H1 (cell line): ENCODE results near the gene LRP11. TPM values are rescaled to one million over a fixed set of nuclear protein-coding genes. Genes with fewer than 3 reads are reported as not detected.

Experiments used
- ASH2L ChIP-seq: fragments of 200-600, 300-600 bp; sonication (generic); IDR thresholded peaks from one replicate; pipeline ENCODE4 v1.7.1; 2017; ENCODE audit warnings: low read length
- ATF2 ChIP-seq: IDR thresholded peaks from 2 replicates; pipeline ENCODE4 v1.6.1; 2012; ENCODE audit warnings: low read length, inconsistent platforms
- CTCF ChIP-seq, 3 experiments: IDR thresholded peaks; 1 replicate in 2 of 3; 2 replicates in 1 of 3; pipeline versions ENCODE4 v1.5.1 to v1.6.1; 2011; ENCODE audit warnings: low read length in 3 of 3, mild to moderate bottlenecking in 3 of 3, inconsistent platforms in 2 of 3, low read depth in 1 of 3, moderate library complexity in 1 of 3; ENCODE audit not compliant: insufficient read depth in 1 of 3; ENCODE audit errors: control extremely low read depth in 1 of 3
- KDM1A ChIP-seq: fragments of 200-600, 300-600 bp; sonication (generic); IDR thresholded peaks from 2 replicates; pipeline ENCODE4 v1.7.1; 2016; ENCODE audit warnings: mild to moderate bottlenecking, low read length, borderline replicate concordance
- KDM5A ChIP-seq: fragments of 200-600 bp; IDR thresholded peaks from 2 replicates; pipeline ENCODE4 v1.7.1; 2012; ENCODE audit warnings: mild to moderate bottlenecking, low read length, inconsistent platforms, mixed read lengths
- SP2 ChIP-seq: IDR thresholded peaks from 2 replicates; pipeline ENCODE4 v1.6.1; 2012; ENCODE audit warnings: mild to moderate bottlenecking, low read length, inconsistent platforms
- polyA plus RNA-seq, 7 experiments: library from polyadenylated mRNA; depleted of rRNA in 3 of 7; stranded (reverse) in 5 of 7; unstranded in 2 of 7; fragments of >200 nt in 5 of 7; fragments of 200-250 nt in 2 of 7; gene quantifications; 1 replicate in 5 of 7; 2 replicates in 1 of 7; 4 replicates in 1 of 7; pipeline versions ENCODE4 v1.2.1 to v1.2.3, GENCODE V29; 2011 to 2013; ENCODE audit warnings: missing spikeins in 2 of 7, mixed read lengths in 2 of 7
- total RNA-seq: library from RNA; stranded (reverse); fragmentation: NEBNext Ultra II Directional; extraction: Animal tissue kit (Norgen Biotek cat#: 25700); gene quantifications from 2 replicates; pipeline ENCODE4 v1.2.1, GENCODE V29; 2021
- TF ChIP-seq, protein P1 (sequence below): fragments of 300-600 bp; sonication (generic); IDR thresholded peaks from 2 replicates; pipeline ENCODE4 v1.7.1; 2012; ENCODE audit warnings: low read length, moderate library complexity, mild to moderate bottlenecking, inconsistent platforms; ENCODE audit not compliant: insufficient replicate concordance

LRP11 gene
- total and polyA plus RNA-seq, 2 of the 8 experiments (the other 6 are each of a cell fraction or from before 2014, with no cell fraction given) = 11.0 to 20.0 TPM

DNA sequence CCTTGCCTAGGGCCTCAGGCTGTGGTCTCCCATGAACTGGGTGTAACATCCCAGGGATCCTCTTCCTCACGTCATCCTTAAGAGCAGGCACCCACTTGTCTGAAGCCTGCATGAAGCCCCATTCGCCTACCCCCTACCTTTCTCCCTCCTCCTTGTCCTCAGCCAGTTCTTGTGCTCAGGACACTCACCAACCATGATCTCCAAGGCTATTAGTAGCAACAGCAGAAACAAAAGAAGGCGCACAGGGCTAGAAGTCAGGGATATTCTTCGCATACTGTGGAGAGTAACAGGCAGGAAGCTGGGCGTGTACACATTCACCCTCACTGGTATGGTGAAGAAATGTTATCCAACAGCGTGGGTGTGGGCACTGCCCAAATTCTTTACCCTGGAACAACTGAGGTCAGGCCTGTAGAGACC is 26.5 kb upstream of the LRP11 start (continued):
- TF ChIP-seq, protein P1, sequence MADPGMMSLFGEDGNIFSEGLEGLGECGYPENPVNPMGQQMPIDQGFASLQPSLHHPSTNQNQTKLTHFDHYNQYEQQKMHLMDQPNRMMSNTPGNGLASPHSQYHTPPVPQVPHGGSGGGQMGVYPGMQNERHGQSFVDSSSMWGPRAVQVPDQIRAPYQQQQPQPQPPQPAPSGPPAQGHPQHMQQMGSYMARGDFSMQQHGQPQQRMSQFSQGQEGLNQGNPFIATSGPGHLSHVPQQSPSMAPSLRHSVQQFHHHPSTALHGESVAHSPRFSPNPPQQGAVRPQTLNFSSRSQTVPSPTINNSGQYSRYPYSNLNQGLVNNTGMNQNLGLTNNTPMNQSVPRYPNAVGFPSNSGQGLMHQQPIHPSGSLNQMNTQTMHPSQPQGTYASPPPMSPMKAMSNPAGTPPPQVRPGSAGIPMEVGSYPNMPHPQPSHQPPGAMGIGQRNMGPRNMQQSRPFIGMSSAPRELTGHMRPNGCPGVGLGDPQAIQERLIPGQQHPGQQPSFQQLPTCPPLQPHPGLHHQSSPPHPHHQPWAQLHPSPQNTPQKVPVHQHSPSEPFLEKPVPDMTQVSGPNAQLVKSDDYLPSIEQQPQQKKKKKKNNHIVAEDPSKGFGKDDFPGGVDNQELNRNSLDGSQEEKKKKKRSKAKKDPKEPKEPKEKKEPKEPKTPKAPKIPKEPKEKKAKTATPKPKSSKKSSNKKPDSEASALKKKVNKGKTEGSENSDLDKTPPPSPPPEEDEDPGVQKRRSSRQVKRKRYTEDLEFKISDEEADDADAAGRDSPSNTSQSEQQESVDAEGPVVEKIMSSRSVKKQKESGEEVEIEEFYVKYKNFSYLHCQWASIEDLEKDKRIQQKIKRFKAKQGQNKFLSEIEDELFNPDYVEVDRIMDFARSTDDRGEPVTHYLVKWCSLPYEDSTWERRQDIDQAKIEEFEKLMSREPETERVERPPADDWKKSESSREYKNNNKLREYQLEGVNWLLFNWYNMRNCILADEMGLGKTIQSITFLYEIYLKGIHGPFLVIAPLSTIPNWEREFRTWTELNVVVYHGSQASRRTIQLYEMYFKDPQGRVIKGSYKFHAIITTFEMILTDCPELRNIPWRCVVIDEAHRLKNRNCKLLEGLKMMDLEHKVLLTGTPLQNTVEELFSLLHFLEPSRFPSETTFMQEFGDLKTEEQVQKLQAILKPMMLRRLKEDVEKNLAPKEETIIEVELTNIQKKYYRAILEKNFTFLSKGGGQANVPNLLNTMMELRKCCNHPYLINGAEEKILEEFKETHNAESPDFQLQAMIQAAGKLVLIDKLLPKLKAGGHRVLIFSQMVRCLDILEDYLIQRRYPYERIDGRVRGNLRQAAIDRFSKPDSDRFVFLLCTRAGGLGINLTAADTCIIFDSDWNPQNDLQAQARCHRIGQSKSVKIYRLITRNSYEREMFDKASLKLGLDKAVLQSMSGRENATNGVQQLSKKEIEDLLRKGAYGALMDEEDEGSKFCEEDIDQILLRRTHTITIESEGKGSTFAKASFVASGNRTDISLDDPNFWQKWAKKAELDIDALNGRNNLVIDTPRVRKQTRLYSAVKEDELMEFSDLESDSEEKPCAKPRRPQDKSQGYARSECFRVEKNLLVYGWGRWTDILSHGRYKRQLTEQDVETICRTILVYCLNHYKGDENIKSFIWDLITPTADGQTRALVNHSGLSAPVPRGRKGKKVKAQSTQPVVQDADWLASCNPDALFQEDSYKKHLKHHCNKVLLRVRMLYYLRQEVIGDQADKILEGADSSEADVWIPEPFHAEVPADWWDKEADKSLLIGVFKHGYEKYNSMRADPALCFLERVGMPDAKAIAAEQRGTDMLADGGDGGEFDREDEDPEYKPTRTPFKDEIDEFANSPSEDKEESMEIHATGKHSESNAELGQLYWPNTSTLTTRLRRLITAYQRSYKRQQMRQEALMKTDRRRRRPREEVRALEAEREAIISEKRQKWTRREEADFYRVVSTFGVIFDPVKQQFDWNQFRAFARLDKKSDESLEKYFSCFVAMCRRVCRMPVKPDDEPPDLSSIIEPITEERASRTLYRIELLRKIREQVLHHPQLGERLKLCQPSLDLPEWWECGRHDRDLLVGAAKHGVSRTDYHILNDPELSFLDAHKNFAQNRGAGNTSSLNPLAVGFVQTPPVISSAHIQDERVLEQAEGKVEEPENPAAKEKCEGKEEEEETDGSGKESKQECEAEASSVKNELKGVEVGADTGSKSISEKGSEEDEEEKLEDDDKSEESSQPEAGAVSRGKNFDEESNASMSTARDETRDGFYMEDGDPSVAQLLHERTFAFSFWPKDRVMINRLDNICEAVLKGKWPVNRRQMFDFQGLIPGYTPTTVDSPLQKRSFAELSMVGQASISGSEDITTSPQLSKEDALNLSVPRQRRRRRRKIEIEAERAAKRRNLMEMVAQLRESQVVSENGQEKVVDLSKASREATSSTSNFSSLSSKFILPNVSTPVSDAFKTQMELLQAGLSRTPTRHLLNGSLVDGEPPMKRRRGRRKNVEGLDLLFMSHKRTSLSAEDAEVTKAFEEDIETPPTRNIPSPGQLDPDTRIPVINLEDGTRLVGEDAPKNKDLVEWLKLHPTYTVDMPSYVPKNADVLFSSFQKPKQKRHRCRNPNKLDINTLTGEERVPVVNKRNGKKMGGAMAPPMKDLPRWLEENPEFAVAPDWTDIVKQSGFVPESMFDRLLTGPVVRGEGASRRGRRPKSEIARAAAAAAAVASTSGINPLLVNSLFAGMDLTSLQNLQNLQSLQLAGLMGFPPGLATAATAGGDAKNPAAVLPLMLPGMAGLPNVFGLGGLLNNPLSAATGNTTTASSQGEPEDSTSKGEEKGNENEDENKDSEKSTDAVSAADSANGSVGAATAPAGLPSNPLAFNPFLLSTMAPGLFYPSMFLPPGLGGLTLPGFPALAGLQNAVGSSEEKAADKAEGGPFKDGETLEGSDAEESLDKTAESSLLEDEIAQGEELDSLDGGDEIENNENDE = no peak
- TF ChIP-seq KDM1A (no peak), SP2 (no peak), ASH2L (no peak), ATF2 (no peak), KDM5A (no peak), CTCF (IDR thresholded peaks at IDR 0.05; ENCODE audit: control extremely low read depth in 1 of 3, insufficient read depth in 1 of 3, low read depth in 1 of 3, low read length in 3 of 3) (no peak)
